DND-41 (cell line): ENCODE measurements around the gene KCNMA1.

ENCODE experiments used
- EZH2 ChIP-seq: IDR thresholded peaks from 3 replicates; pipeline ENCODE4 v1.6.1; 2012; ENCODE audit warnings: borderline replicate concordance, low read depth, mild to moderate bottlenecking, moderate library complexity, low read length, inconsistent platforms; ENCODE audit not compliant: severe bottlenecking
- TF ChIP-seq, protein P1 (sequence below): IDR thresholded peaks from 2 replicates; pipeline ENCODE4 v1.5.1; 2012; ENCODE audit warnings: borderline replicate concordance, low read length, moderate library complexity, mild to moderate bottlenecking; ENCODE audit not compliant: poor library complexity, severe bottlenecking; ENCODE audit errors: extremely low read depth

DNA sequence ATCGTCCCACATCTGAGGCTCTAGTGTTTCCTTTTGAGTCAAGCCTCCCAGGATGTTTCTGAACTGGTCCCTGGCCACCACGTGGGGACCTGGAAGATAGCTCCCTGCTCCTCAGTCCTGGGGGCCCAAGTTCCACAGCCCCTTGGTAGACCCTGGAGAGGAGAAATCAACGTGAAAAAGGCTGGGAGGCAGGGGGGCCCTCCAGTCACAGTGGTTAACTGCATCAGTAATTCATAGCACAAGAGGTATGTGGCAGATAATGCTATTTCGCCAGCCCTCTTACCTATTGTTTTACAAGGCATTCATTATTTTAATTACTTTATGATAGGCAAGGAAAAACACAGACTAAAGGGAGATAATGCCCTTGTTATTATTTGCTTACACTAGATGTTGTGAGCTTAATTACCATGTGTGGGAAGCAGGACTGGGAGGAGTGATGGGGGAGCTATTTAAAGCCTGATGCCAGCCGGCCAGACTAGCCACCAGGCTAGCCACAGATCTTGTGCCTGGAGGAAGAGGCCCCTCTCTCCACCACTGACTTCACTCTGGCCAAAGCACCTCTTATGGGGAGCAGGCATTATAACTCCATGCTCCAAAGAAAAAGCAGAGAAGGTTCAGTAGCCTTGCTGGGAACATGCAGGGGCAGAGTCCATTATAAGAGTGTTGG lies 230.7 kb downstream of the KCNMA1 start:
- TF ChIP-seq, protein P1, sequence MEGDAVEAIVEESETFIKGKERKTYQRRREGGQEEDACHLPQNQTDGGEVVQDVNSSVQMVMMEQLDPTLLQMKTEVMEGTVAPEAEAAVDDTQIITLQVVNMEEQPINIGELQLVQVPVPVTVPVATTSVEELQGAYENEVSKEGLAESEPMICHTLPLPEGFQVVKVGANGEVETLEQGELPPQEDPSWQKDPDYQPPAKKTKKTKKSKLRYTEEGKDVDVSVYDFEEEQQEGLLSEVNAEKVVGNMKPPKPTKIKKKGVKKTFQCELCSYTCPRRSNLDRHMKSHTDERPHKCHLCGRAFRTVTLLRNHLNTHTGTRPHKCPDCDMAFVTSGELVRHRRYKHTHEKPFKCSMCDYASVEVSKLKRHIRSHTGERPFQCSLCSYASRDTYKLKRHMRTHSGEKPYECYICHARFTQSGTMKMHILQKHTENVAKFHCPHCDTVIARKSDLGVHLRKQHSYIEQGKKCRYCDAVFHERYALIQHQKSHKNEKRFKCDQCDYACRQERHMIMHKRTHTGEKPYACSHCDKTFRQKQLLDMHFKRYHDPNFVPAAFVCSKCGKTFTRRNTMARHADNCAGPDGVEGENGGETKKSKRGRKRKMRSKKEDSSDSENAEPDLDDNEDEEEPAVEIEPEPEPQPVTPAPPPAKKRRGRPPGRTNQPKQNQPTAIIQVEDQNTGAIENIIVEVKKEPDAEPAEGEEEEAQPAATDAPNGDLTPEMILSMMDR, result no peak
- TF ChIP-seq EZH2, result no peak
